ENCODE results near the gene ARHGEF28. TPM values are rescaled to one million over a fixed set of nuclear protein-coding genes. Genes with fewer than 3 reads are reported as not detected.

ARHGEF28 gene
- total RNA-seq, 1 donor from 2014 or later, result 37.4 TPM

- no peak overlapping the region for H3K4me3 ChIP-seq (ENCODE audit: low read depth, low read length)
- TF ChIP-seq CTCF (IDR thresholded peaks at IDR 0.05; ENCODE audit: insufficient read depth, low read length, severe bottlenecking), result no peak
- H3K36me3 ChIP-seq (ENCODE audit: control insufficient read depth, insufficient read depth, low read length), result no peaks in the 10 kb centered on the region
- FAIRE-seq (no peak), DNase-seq (ENCODE audit: low read depth) (no peak)
- H3K27me3 ChIP-seq (ENCODE audit: control insufficient read depth, insufficient read depth, low read length), result no peaks in the 10 kb centered on the region
Observed at GRCh38 chr5:73624888-73625287, 1.1 kb upstream of the ARHGEF28 start.

DNA sequence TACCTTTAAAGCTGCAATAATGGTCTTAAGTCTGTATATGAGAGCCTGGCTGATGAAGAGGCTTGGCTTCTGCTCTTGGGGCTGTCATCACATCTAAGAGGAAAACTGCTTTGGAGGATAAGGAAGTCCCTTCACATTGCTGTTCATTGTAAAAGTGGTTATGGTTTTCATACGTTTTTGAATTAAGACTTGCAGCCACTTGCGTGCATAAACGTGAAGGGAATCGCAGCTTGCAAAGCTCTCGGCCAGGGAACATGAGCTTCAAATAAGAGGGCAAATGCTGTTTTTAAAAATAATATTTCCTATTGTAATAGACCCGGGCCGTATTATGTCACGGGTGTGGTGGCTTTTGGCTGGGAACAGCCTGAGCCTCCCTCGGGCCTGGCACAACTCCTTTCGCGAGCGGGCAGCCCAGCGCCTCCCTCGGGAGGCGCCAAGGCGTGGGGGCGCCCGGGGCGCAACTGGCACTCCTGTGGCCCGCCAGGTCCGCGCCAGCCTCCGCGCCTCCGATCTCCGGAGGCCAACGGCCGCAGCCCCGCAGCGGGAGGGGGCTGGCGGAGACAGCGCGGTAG lies 538 bp upstream of the ARHGEF28 start:
- TF ChIP-seq CTCF (IDR thresholded peaks at IDR 0.05; ENCODE audit: insufficient read depth, low read length, severe bottlenecking), result no peak
- H3K36me3 ChIP-seq (ENCODE audit: control insufficient read depth, insufficient read depth, low read length), result no peaks in the 10 kb centered on the region
- no peaks in the 10 kb centered on the region for H3K27me3 ChIP-seq (ENCODE audit: control insufficient read depth, insufficient read depth, low read length)
- DNase-seq (ENCODE audit: low read depth) (no peak), FAIRE-seq (no peak)
- H3K4me3 ChIP-seq (ENCODE audit: low read depth, low read length), result peak overlapping the region; percentile 72

DNA sequence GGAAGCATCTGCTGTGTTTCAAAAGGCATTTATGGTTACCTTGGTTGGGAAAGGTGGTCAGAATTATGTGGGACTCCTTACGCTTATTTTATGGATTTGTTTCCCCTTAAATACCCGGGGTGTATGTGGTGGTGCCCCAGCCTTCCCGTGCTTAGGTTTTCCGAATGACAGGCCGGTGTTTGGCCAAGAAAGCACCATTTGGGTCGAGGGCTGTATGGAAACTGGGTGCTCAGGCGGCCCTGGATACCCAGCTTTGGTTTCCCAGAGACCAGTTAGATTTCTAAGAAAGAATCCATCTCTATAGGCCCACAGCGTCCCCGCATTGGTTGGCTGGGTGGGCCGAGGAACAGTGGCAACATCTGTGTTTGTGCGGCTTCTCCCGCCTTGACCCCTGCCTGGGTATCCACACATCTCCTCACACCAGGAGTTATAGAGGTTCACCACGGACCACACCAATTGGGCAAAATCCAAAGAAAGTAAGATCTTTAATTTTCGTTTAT lies 868 bp downstream of the ARHGEF28 start:
- FAIRE-seq, result no peak
- no peak for TF ChIP-seq CTCF (IDR thresholded peaks at IDR 0.05; ENCODE audit: insufficient read depth, low read length, severe bottlenecking)
- Histone ChIP-seq H3K36me3 (ENCODE audit: control insufficient read depth, insufficient read depth, low read length) (no peaks in the 10 kb centered on the region), H3K27me3 (ENCODE audit: control insufficient read depth, insufficient read depth, low read length) (no peaks in the 10 kb centered on the region), H3K4me3 (ENCODE audit: low read depth, low read length) (peak overlapping the region; percentile 72)
- no peak for DNase-seq (ENCODE audit: low read depth)

GRCh38 chr5:73629456-73629855 lies 3.5 kb downstream of the ARHGEF28 start:
- FAIRE-seq (no peak), DNase-seq (ENCODE audit: low read depth) (no peak)
- Histone ChIP-seq H3K36me3 (ENCODE audit: control insufficient read depth, insufficient read depth, low read length) (no peaks in the 10 kb centered on the region), H3K4me3 (ENCODE audit: low read depth, low read length) (no peak overlapping the region), H3K27me3 (ENCODE audit: control insufficient read depth, insufficient read depth, low read length) (no peaks in the 10 kb centered on the region)
- TF ChIP-seq CTCF (IDR thresholded peaks at IDR 0.05; ENCODE audit: insufficient read depth, low read length, severe bottlenecking), result no peak

GRCh38 chr5:73630765-73631164 lies 4.8 kb downstream of the ARHGEF28 start:
- no peak for FAIRE-seq
- Histone ChIP-seq H3K4me3 (ENCODE audit: low read depth, low read length) (no peak overlapping the region), H3K27me3 (ENCODE audit: control insufficient read depth, insufficient read depth, low read length) (no peaks in the 10 kb centered on the region), H3K36me3 (ENCODE audit: control insufficient read depth, insufficient read depth, low read length) (no peaks in the 10 kb centered on the region)
- DNase-seq (ENCODE audit: low read depth), result no peak
- no peak for TF ChIP-seq CTCF (IDR thresholded peaks at IDR 0.05; ENCODE audit: insufficient read depth, low read length, severe bottlenecking)

DNA sequence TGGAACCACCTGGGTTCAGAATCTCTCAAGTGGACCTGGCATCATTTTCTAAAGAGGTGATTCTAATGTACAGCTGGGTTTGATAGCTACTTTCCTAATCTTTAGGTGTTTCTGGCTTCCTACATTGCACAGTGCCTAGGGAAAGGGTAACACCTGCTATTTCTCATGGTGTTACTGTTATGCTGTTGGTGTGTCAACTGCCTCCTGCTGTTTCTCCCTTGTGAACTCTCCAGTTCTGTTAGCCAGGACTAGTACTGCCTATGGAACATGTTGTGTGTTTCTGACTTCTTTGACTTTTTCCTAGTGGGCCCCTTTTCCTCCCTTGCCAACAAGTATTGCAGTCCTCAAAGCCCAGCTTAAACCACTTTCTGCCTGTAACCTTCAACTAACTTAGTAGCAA lies 5.5 kb downstream of the ARHGEF28 start:
- no peaks in the 10 kb centered on the region for H3K36me3 ChIP-seq (ENCODE audit: control insufficient read depth, insufficient read depth, low read length)
- H3K4me3 ChIP-seq (ENCODE audit: low read depth, low read length), result no peak overlapping the region
- FAIRE-seq (no peak), DNase-seq (ENCODE audit: low read depth) (no peak)
- no peak for TF ChIP-seq CTCF (IDR thresholded peaks at IDR 0.05; ENCODE audit: insufficient read depth, low read length, severe bottlenecking)
- no peaks in the 10 kb centered on the region for H3K27me3 ChIP-seq (ENCODE audit: control insufficient read depth, insufficient read depth, low read length)

All from bronchial epithelial cell (primary cell).